Activated CD8-positive, alpha-beta T cell treated with anti-CD3 and anti-CD28 coated beads for 36 hours (primary cell): Measurements from ENCODE around the gene HK3. TPM values are rescaled to one million over a fixed set of nuclear protein-coding genes. Genes with fewer than 3 reads are reported as not detected.

Source experiments
- ATAC-seq: fragments of 200-7000 bp; cut with Tn5 transposase; one replicate; pipeline ENCODE4 v1.10.0; 2021; ENCODE audit warnings: mild to moderate bottlenecking, moderate library complexity
- CTCF ChIA-PET: fragments of 350-600 bp; sonication (Branson Sonifier 250); formaldehyde crosslinking; loops from one replicate; lab custom pipeline; 2021; ENCODE audit warnings: antibody characterized with exemption; lab: Charles Lee
- POLR2A ChIA-PET: fragments of 350-600 bp; sonication (Branson Sonifier 250); formaldehyde crosslinking; loops from one replicate; lab custom pipeline; 2021; ENCODE audit warnings: antibody characterized with exemption; lab: Charles Lee
- DNase-seq: peaks from one replicate; pipeline ENCODE4 v3.0.0-alpha.2; 2020
- H3K27ac Mint-ChIP-seq: one replicate; pipeline ENCODE4 v1.8.0; 2021; ENCODE audit warnings: mild to moderate bottlenecking, mixed read lengths
- H3K27me3 Mint-ChIP-seq: one replicate; pipeline ENCODE4 v1.8.0; 2021; ENCODE audit warnings: mixed read lengths
- H3K36me3 Mint-ChIP-seq: one replicate; pipeline ENCODE4 v1.8.0; 2021; ENCODE audit warnings: low read depth, mixed read lengths
- H3K4me1 Mint-ChIP-seq: one replicate; pipeline ENCODE4 v1.8.0; 2021; ENCODE audit warnings: low read depth, mixed read lengths
- H3K4me3 Mint-ChIP-seq: one replicate; pipeline ENCODE4 v1.8.0; 2021; ENCODE audit warnings: mild to moderate bottlenecking, moderate library complexity, mixed read lengths
- H3K9me3 Mint-ChIP-seq: one replicate; pipeline ENCODE4 v1.8.0; 2021; ENCODE audit warnings: mixed read lengths
- CTCF ChIP-seq: fragments of 200-600 bp; IDR thresholded peaks from one replicate; pipeline ENCODE4 v1.8.0; 2022; ENCODE audit warnings: antibody characterized with exemption, mild to moderate bottlenecking
- intact Hi-C: fragments of 100-400 bp; cut with micrococcal nuclease; formaldehyde crosslinking; loops from one replicate; pipeline ENCODE4 v1.10.0; 2022
- total RNA-seq, 2 experiments: library from RNA; stranded (reverse); gene quantifications; one replicate each; pipeline ENCODE4 v1.2.3, GENCODE V29; 2021

The HK3 gene
- total RNA-seq, 2 experiments from 2014 or later: not detected

- H3K4me3 Mint-ChIP-seq: no peak overlapping the region
- H3K36me3 Mint-ChIP-seq: peaks cover 36% of the 10 kb centered on the region
- ChIA-PET CTCF (interaction anchor here (1.1 to 2.1 kb wide), 4 partner anchors 9 to 242 kb away, joined by 3 to 13 read pairs (median 4); no protein-coding TSS in a partner anchor), POLR2A (interaction anchor here (1.0 kb wide), 2 partner anchors 10 to 15 kb away, joined by 3 read pairs; no protein-coding TSS in a partner anchor)
- H3K27ac Mint-ChIP-seq: peak overlapping the region; percentile 83
- no peaks in the 10 kb centered on the region for H3K9me3 Mint-ChIP-seq
- H3K27me3 Mint-ChIP-seq: no peaks in the 10 kb centered on the region
- intact Hi-C loops: no loop called here
- TF ChIP-seq CTCF: no peak
- peaks cover 25% of the 10 kb centered on the region for H3K4me1 Mint-ChIP-seq
- ATAC-seq (peak; percentile 93), DNase-seq (peak; percentile 35)
Observed at GRCh38 chr5:176901260-176902101, 2.3 kb upstream of the HK3 start.

- no peaks in the 10 kb centered on the region for H3K27me3 Mint-ChIP-seq
- no peak for TF ChIP-seq CTCF
- H3K36me3 Mint-ChIP-seq: peaks cover 36% of the 10 kb centered on the region
- peaks cover 25% of the 10 kb centered on the region for H3K4me1 Mint-ChIP-seq
- DNase-seq (no peak), ATAC-seq (no peak)
- no peaks in the 10 kb centered on the region for H3K9me3 Mint-ChIP-seq
- H3K27ac Mint-ChIP-seq: no peak overlapping the region
- CTCF ChIA-PET: interaction anchor here (1.4 kb wide), 1 partner anchor 9 kb away, joined by 3 read pairs; no protein-coding TSS in a partner anchor
- POLR2A ChIA-PET: interaction anchor here (0.7 to 1.0 kb wide), 2 partner anchors 9 to 14 kb away, joined by 3 read pairs; no protein-coding TSS in a partner anchor
- intact Hi-C loops: no loop called here
- H3K4me3 Mint-ChIP-seq: no peak overlapping the region
Observed at GRCh38 chr5:176900780-176901204, 1.6 kb upstream of the HK3 start.

- Mint-ChIP-seq H3K4me3 (no peak overlapping the region), H3K9me3 (no peaks in the 10 kb centered on the region), H3K4me1 (peaks cover 25% of the 10 kb centered on the region), H3K27ac (no peak overlapping the region), H3K36me3 (peaks cover 30% of the 10 kb centered on the region), H3K27me3 (no peaks in the 10 kb centered on the region)
- ChIA-PET CTCF (interaction anchor here (0.8 to 2.0 kb wide), 3 partner anchors 10 to 240 kb away, joined by 3 to 12 read pairs (median 3); no protein-coding TSS in a partner anchor), POLR2A (interaction anchor here (0.7 to 1.3 kb wide), 3 partner anchors 9 to 17 kb away, joined by 3 read pairs; no protein-coding TSS in a partner anchor)
- intact Hi-C loops: no loop called here
- no peak for ATAC-seq
- DNase-seq: no peak
- no peak for TF ChIP-seq CTCF
Observed at GRCh38 chr5:176899946-176900779, 1.0 kb upstream of the HK3 start.

GRCh38 chr5:176897263-176897662 lies 1.9 kb downstream of the HK3 start:
- no peaks in the 10 kb centered on the region for H3K9me3 Mint-ChIP-seq
- DNase-seq (no peak), ATAC-seq (no peak)
- no peak overlapping the region for H3K4me3 Mint-ChIP-seq
- peaks cover 2% of the 10 kb centered on the region for H3K27me3 Mint-ChIP-seq
- POLR2A ChIA-PET: interaction anchor here (1.2 kb wide), 1 partner anchor 38 kb away, joined by 3 read pairs; no protein-coding TSS in a partner anchor
- H3K4me1 Mint-ChIP-seq: peaks cover 19% of the 10 kb centered on the region
- intact Hi-C loops: no loop called here
- no peak for TF ChIP-seq CTCF
- H3K27ac Mint-ChIP-seq: no peak overlapping the region
- CTCF ChIA-PET: interaction anchor here (1.6 to 1.8 kb wide), 2 partner anchors 13 to 237 kb away, joined by 4 to 5 read pairs; no protein-coding TSS in a partner anchor
- peaks cover 11% of the 10 kb centered on the region for H3K36me3 Mint-ChIP-seq
